DOHH2 (cell line): ENCODE results near the gene GET4.

ENCODE experiments used
- H3F3A ChIP-seq: fragments of 200-600 bp; sonication (generic), shearing (Covaris generic); 2 replicates; pipeline ENCODE4 v1.6.0; 2016; ENCODE audit warnings: antibody characterized with exemption, mild to moderate bottlenecking; ENCODE audit not compliant: control insufficient read depth, insufficient read depth
- H3K27ac ChIP-seq: fragments of 200-600 bp; sonication (generic); 2 replicates; pipeline ENCODE4 v1.5.1; 2014; ENCODE audit warnings: low read depth, mild to moderate bottlenecking, low read length, moderate library complexity
- H3K27me3 ChIP-seq: fragments of 200-600 bp; sonication (generic); 2 replicates; pipeline ENCODE4 v1.6.1; 2014; ENCODE audit warnings: mild to moderate bottlenecking, low read length, mixed read lengths; ENCODE audit not compliant: control insufficient read depth
- H3K36me3 ChIP-seq: fragments of 200-600 bp; sonication (generic); 2 replicates; pipeline ENCODE4 v1.6.1; 2014; ENCODE audit warnings: mild to moderate bottlenecking, low read length, moderate library complexity, mixed read lengths; ENCODE audit not compliant: control insufficient read depth
- H3K4me1 ChIP-seq: fragments of 200-600 bp; sonication (generic); 2 replicates; pipeline ENCODE4 v1.6.1; 2014; ENCODE audit warnings: mild to moderate bottlenecking, low read length, mixed read lengths; ENCODE audit not compliant: control insufficient read depth
- H3K4me2 ChIP-seq: fragments of 200-600 bp; sonication (generic); 2 replicates; pipeline ENCODE4 v1.6.0; 2014; ENCODE audit warnings: mild to moderate bottlenecking, low read length, moderate library complexity
- H3K4me3 ChIP-seq: fragments of 200-600 bp; sonication (generic); 2 replicates; pipeline ENCODE4 v1.5.1; 2014; ENCODE audit warnings: mild to moderate bottlenecking, low read length, mixed read lengths
- H3K79me2 ChIP-seq: fragments of 200-600 bp; sonication (generic); 2 replicates; pipeline ENCODE4 v1.6.1; 2014; ENCODE audit warnings: mild to moderate bottlenecking, low read length, mixed read lengths; ENCODE audit not compliant: control insufficient read depth
- H3K9me2 ChIP-seq: fragments of 200-600 bp; sonication (generic); replicated peaks from 2 replicates; pipeline ENCODE4 v1.6.1; 2014; ENCODE audit warnings: mild to moderate bottlenecking, low read length, mixed read lengths; ENCODE audit not compliant: control insufficient read depth
- H3K9me3 ChIP-seq: fragments of 200-600 bp; sonication (generic); 2 replicates; pipeline ENCODE4 v1.6.1; 2014; ENCODE audit warnings: antibody characterized with exemption, low read length, mixed read lengths; ENCODE audit not compliant: control insufficient read depth, insufficient read depth
- H4K20me1 ChIP-seq: fragments of 200-600 bp; sonication (generic); 2 replicates; pipeline ENCODE4 v1.6.0; 2014; ENCODE audit warnings: low read depth, mild to moderate bottlenecking, antibody characterized with exemption, low read length, moderate library complexity; ENCODE audit not compliant: control insufficient read depth, insufficient read depth
- EZH2phosphoT487 ChIP-seq: fragments of 200-600 bp; sonication (generic); IDR thresholded peaks from 2 replicates; pipeline ENCODE4 v1.6.1; 2017; ENCODE audit warnings: borderline replicate concordance, mild to moderate bottlenecking, antibody characterized with exemption, low read length, moderate library complexity, mixed read lengths
- TF ChIP-seq, protein P1 (sequence below): fragments of 200-600 bp; sonication (generic); IDR thresholded peaks from one replicate; pipeline ENCODE4 v1.5.1; 2014; ENCODE audit warnings: antibody characterized with exemption, mild to moderate bottlenecking, low read depth, low read length; ENCODE audit not compliant: poor library complexity, severe bottlenecking

GET4 gene

GRCh38 chr7:897086-897485, 20.7 kb downstream of the GET4 start:
- peaks cover 51% of the 10 kb centered on the region for H3K36me3 ChIP-seq
- H3F3A ChIP-seq = no peaks in the 10 kb centered on the region
- no peaks in the 10 kb centered on the region for H3K9me3 ChIP-seq
- peaks cover 8% of the 10 kb centered on the region for H3K4me1 ChIP-seq
- H3K79me2 ChIP-seq = no peaks in the 10 kb centered on the region
- no peaks in the 10 kb centered on the region for H3K9me2 ChIP-seq
- no peak overlapping the region for H3K27ac ChIP-seq
- no peak overlapping the region for H3K4me3 ChIP-seq
- H4K20me1 ChIP-seq = no peaks in the 10 kb centered on the region
- no peaks in the 10 kb centered on the region for H3K27me3 ChIP-seq
- H3K4me2 ChIP-seq = no peak overlapping the region
- TF ChIP-seq, protein P1, sequence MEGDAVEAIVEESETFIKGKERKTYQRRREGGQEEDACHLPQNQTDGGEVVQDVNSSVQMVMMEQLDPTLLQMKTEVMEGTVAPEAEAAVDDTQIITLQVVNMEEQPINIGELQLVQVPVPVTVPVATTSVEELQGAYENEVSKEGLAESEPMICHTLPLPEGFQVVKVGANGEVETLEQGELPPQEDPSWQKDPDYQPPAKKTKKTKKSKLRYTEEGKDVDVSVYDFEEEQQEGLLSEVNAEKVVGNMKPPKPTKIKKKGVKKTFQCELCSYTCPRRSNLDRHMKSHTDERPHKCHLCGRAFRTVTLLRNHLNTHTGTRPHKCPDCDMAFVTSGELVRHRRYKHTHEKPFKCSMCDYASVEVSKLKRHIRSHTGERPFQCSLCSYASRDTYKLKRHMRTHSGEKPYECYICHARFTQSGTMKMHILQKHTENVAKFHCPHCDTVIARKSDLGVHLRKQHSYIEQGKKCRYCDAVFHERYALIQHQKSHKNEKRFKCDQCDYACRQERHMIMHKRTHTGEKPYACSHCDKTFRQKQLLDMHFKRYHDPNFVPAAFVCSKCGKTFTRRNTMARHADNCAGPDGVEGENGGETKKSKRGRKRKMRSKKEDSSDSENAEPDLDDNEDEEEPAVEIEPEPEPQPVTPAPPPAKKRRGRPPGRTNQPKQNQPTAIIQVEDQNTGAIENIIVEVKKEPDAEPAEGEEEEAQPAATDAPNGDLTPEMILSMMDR = no peak
- TF ChIP-seq EZH2phosphoT487 = no peak

- H3K9me3 ChIP-seq = no peaks in the 10 kb centered on the region
- no peak overlapping the region for H3K4me2 ChIP-seq
- no peak for TF ChIP-seq EZH2phosphoT487
- TF ChIP-seq, protein P1 = no peak
- H3K79me2 ChIP-seq = no peaks in the 10 kb centered on the region
- no peaks in the 10 kb centered on the region for H3K9me2 ChIP-seq
- no peak overlapping the region for H3K27ac ChIP-seq
- peaks cover 8% of the 10 kb centered on the region for H3K4me1 ChIP-seq
- H3K36me3 ChIP-seq = peaks cover 43% of the 10 kb centered on the region
- no peaks in the 10 kb centered on the region for H4K20me1 ChIP-seq
- no peaks in the 10 kb centered on the region for H3F3A ChIP-seq
- H3K4me3 ChIP-seq = no peak overlapping the region
- H3K27me3 ChIP-seq = no peaks in the 10 kb centered on the region
Observed at GRCh38 chr7:897771-898376, 21.5 kb downstream of the GET4 start.

DNA sequence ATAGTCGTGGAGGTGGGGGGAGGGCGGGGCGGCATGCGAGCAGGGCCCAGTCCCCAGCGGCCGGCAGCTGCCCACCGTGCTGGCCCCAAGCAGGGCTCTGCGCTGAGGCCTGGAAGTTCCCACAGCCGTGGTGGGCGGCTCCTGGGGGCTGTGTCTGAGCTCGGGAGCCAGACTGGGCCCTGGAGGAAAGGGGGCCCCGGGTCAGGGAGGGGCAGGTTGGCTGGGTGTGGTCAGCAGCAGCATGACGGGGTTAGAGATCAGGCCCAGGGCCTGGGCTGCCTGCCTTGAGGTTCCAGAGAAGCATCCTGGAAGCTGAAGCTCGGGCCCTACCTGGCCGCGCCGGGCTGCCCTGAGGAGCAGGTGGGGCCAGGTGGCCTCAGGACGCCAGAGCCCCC, 22.1 kb downstream of the GET4 start:
- Histone ChIP-seq H3K27ac (no peak overlapping the region), H3F3A (no peaks in the 10 kb centered on the region), H3K79me2 (no peaks in the 10 kb centered on the region), H3K9me2 (no peaks in the 10 kb centered on the region), H3K4me2 (no peak overlapping the region), H3K4me3 (no peak overlapping the region), H4K20me1 (no peaks in the 10 kb centered on the region), H3K36me3 (peaks cover 37% of the 10 kb centered on the region), H3K9me3 (no peaks in the 10 kb centered on the region), H3K27me3 (no peaks in the 10 kb centered on the region), H3K4me1 (peaks cover 8% of the 10 kb centered on the region)
- TF ChIP-seq, protein P1 = no peak
- no peak for TF ChIP-seq EZH2phosphoT487
